ENCODE measurements around the gene ZNF726.
A peak's percentile ranks its signal among the peaks of the same experiment; 100 is the strongest.
"Not testable (repeated sequence)": the region's sequence is repeated elsewhere in the genome, so short reads cannot be mapped to it uniquely, and the experiment has no call there.

ZNF726 gene

DNA sequence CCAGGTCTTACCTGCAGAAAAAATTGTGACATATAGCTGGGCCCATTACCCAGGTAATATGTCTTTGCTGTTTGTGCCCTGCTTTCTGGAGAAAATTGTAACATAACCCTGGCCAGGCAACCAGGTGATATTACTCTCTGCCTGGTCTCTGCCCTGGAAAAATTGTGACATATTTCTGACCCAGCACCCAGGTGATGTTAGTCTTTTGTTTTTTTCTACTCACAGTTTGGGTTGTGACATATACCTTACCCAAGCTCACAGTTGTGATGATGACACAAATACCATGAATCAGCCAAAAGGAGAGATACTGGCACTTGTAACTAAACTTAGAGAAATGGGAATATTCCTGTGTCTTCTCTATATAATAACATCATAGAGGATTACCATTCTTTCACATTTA lies 6.5 kb upstream of the ZNF726 start:
- Mint-ChIP-seq H3K4me1 (no peaks in the 10 kb centered on the region), H3K27ac (no peak overlapping the region), H3K4me3 (no peak overlapping the region), H3K9me3 (peaks cover 30% of the 10 kb centered on the region), H3K36me3 (ENCODE audit: low read depth) (peaks cover under 1% of the 10 kb centered on the region), H3K27me3 (no peaks in the 10 kb centered on the region)
- DNase-seq (no peak), ATAC-seq (no peak)

- Mint-ChIP-seq H3K4me3 (no peak overlapping the region), H3K4me1 (peaks cover 2% of the 10 kb centered on the region), H3K27ac (no peak overlapping the region), H3K27me3 (no peaks in the 10 kb centered on the region), H3K9me3 (peaks cover 29% of the 10 kb centered on the region), H3K36me3 (ENCODE audit: low read depth) (peaks cover 5% of the 10 kb centered on the region)
- DNase-seq = no peak
- ATAC-seq = no peak
These were observed 5.5 kb upstream of the ZNF726 start for GRCh38 chr19:23909222-23909621.

DNA sequence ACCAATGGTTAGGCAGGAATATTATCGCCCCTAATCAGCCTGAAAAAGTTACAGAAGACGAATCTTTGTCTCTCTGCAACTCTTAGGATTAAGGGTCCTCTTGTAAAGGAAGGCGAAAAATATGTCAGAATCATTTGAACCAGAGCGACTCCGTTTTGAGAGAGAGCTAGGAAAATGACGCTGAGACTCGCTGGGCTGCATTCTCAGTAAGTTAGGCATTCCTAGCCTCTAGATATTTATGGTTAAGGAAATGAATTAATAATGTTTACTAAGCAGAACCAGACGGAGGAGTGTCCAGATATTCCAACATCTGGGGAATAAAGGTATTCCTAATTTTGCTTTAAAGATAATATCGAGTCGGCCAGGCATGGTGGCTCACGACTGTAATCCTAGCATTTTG lies 755 bp upstream of the ZNF726 start:
- no peak for ATAC-seq
- no peak for DNase-seq
- Mint-ChIP-seq H3K27me3 (no peaks in the 10 kb centered on the region), H3K4me3 (peak overlapping the region; percentile 92), H3K4me1 (peaks cover 22% of the 10 kb centered on the region), H3K9me3 (peaks cover 11% of the 10 kb centered on the region), H3K36me3 (ENCODE audit: low read depth) (peaks cover 27% of the 10 kb centered on the region), H3K27ac (no peak overlapping the region)

GRCh38 chr19:23916991-23917390 lies 2.3 kb downstream of the ZNF726 start:
- peaks cover 17% of the 10 kb centered on the region for H3K9me3 Mint-ChIP-seq

DNA sequence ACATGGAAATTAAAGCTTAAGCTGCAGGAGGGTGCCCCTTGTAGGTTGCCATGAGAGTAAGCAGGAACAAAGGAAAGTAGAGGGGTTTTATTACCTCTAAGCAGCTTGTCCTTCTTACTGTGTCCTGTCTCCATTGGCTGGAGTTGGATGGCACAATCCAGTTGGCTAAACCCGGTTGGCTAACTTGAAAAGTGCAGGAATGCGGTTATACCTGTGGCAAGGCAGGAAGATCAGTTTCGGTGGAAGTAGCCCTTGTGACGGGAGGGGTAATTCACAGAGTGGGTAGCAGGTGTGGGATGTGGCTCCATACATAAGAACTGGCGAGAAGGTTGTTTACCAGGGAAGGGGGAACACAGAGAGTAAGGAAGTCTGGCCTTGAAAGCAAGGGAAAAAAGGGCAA lies 3.2 kb downstream of the ZNF726 start:
- ATAC-seq (no peak), DNase-seq (no peak)
- peaks cover 61% of the 10 kb centered on the region for H3K36me3 Mint-ChIP-seq (ENCODE audit: low read depth)
- H3K4me1 Mint-ChIP-seq = peaks cover 22% of the 10 kb centered on the region
- H3K4me3 Mint-ChIP-seq = no peak overlapping the region
- H3K27ac Mint-ChIP-seq = no peak overlapping the region
- H3K27me3 Mint-ChIP-seq = no peaks in the 10 kb centered on the region
- H3K9me3 Mint-ChIP-seq = peaks cover 17% of the 10 kb centered on the region

More at GRCh38 chr19:23916991-23917390, 2.3 kb downstream of the ZNF726 start:
- H3K4me3 Mint-ChIP-seq = peak overlapping the region; percentile 11
- no peak overlapping the region for H3K27ac Mint-ChIP-seq
- no peak for ATAC-seq
- no peaks in the 10 kb centered on the region for H3K27me3 Mint-ChIP-seq
- H3K36me3 Mint-ChIP-seq (ENCODE audit: low read depth) = peaks cover 54% of the 10 kb centered on the region
- no peak for DNase-seq
- peaks cover 22% of the 10 kb centered on the region for H3K4me1 Mint-ChIP-seq

GRCh38 chr19:23925285-23925684 lies 10.6 kb downstream of the ZNF726 start:
- H3K27ac Mint-ChIP-seq = no peak overlapping the region
- no peaks in the 10 kb centered on the region for H3K27me3 Mint-ChIP-seq
- H3K36me3 Mint-ChIP-seq (ENCODE audit: low read depth) = peaks cover 71% of the 10 kb centered on the region
- H3K4me1 Mint-ChIP-seq = no peaks in the 10 kb centered on the region
- H3K4me3 Mint-ChIP-seq = no peak overlapping the region
- peaks cover 30% of the 10 kb centered on the region for H3K9me3 Mint-ChIP-seq
- ATAC-seq (no peak), DNase-seq (no peak)

GRCh38 chr19:23932878-23933277 lies 18.2 kb downstream of the ZNF726 start:
- Mint-ChIP-seq H3K27ac (no peak overlapping the region), H3K4me3 (no peak overlapping the region), H3K4me1 (no peaks in the 10 kb centered on the region), H3K36me3 (ENCODE audit: low read depth) (peaks cover 58% of the 10 kb centered on the region), H3K9me3 (peaks cover 66% of the 10 kb centered on the region), H3K27me3 (no peaks in the 10 kb centered on the region)
- ATAC-seq (no peak), DNase-seq (no peak)

DNA sequence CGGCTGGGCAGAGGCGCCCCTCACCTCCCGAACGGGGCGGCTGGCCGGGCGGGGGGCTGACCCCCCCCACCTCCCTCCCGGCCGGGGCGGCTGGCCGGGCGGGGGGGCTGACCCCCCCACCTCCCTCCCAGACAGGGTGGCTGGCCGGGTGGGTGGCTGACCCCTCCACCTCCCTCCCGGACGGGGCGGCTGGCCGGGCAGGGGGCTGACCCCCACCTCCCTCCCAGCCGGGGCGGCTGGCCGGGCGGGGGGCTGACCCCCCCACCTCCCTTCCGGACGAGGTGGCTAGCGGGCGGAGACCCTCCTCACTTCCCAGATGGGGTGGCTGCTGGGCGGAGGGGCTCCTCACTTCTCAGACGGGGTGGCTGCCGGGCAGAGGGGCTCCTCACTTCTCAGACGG lies 22.3 kb downstream of the ZNF726 start:
- not testable (repeated sequence) for H3K27ac Mint-ChIP-seq, H3K27me3 Mint-ChIP-seq, ATAC-seq, H3K4me1 Mint-ChIP-seq, DNase-seq, H3K4me3 Mint-ChIP-seq
- Mint-ChIP-seq H3K36me3 (ENCODE audit: low read depth) (peaks cover 54% of the 10 kb centered on the region), H3K9me3 (peaks cover 73% of the 10 kb centered on the region)

GRCh38 chr19:23943411-23943810 lies 28.7 kb downstream of the ZNF726 start:
- Mint-ChIP-seq H3K9me3 (peaks cover 71% of the 10 kb centered on the region), H3K27me3 (no peaks in the 10 kb centered on the region), H3K27ac (no peak overlapping the region), H3K4me1 (peaks cover 10% of the 10 kb centered on the region), H3K36me3 (ENCODE audit: low read depth) (peaks cover 72% of the 10 kb centered on the region), H3K4me3 (no peak overlapping the region)
- DNase-seq (no peak), ATAC-seq (no peak)

DNA sequence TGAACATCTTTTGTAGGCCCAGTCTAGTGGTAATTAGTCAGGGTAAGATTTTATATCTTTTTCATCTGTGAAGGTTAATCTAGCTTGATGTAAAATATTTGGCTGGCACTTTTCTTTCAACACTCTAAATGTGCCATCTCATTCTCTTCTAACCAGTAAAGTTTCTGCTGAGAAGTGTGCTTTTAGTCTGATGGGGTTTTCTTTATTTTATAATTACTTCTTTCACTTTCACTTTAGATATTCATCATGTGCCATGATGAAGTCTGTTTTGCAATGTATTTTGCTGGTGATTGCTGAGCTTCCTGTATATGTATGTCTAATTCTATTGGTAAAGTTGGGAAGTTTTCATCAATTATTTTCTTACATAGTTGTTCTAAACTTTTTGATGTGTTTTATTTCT lies 31.9 kb downstream of the ZNF726 start:
- H3K27ac Mint-ChIP-seq = no peak overlapping the region
- DNase-seq = no peak
- no peak for ATAC-seq
- no peak overlapping the region for H3K4me3 Mint-ChIP-seq
- H3K36me3 Mint-ChIP-seq (ENCODE audit: low read depth) = peaks cover 56% of the 10 kb centered on the region
- peaks cover 56% of the 10 kb centered on the region for H3K9me3 Mint-ChIP-seq
- no peaks in the 10 kb centered on the region for H3K27me3 Mint-ChIP-seq
- H3K4me1 Mint-ChIP-seq = peaks cover 10% of the 10 kb centered on the region

- Mint-ChIP-seq H3K4me3 (no peak overlapping the region), H3K27ac (no peak overlapping the region), H3K4me1 (peaks cover 10% of the 10 kb centered on the region), H3K36me3 (ENCODE audit: low read depth) (peaks cover 34% of the 10 kb centered on the region), H3K27me3 (no peaks in the 10 kb centered on the region), H3K9me3 (peaks cover 38% of the 10 kb centered on the region)
- ATAC-seq = no peak
- DNase-seq = no peak
These were observed 34.9 kb downstream of the ZNF726 start for GRCh38 chr19:23949611-23950010.

GRCh38 chr19:23956051-23956450 lies 41.4 kb downstream of the ZNF726 start:
- Mint-ChIP-seq H3K9me3 (peaks cover 6% of the 10 kb centered on the region), H3K27ac (no peak overlapping the region), H3K27me3 (no peaks in the 10 kb centered on the region), H3K4me3 (no peak overlapping the region), H3K36me3 (ENCODE audit: low read depth) (no peaks in the 10 kb centered on the region), H3K4me1 (no peaks in the 10 kb centered on the region)
- ATAC-seq (no peak), DNase-seq (no peak)

- Mint-ChIP-seq H3K9me3 (peaks cover 8% of the 10 kb centered on the region), H3K27me3 (no peaks in the 10 kb centered on the region), H3K36me3 (ENCODE audit: low read depth) (no peaks in the 10 kb centered on the region), H3K4me1 (no peaks in the 10 kb centered on the region), H3K27ac (no peak overlapping the region), H3K4me3 (no peak overlapping the region)
- ATAC-seq (no peak), DNase-seq (no peak)
These were observed 43.1 kb downstream of the ZNF726 start for GRCh38 chr19:23957660-23958281.

DNA sequence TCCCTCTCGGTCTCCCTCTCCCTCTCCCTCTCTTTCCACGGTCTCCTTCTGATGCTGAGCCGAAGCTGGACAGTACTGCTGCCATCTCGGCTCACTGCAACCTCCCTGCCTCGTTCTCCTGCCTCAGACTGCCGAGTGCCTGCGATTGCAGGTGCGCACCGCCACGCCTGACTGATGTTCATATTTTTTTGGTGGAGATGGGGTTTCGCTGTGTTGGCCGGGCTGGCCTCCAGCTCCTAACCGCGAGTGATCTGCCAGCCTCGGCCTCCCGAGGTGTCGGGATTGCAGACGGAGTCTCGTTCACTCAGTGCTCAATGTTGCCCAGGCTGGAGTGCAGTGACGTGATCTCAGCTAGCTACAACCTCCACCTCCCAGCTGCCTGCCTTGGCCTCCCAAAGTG lies 48.7 kb downstream of the ZNF726 start:
- not testable (repeated sequence) for H3K4me3 Mint-ChIP-seq; H3K36me3 Mint-ChIP-seq (ENCODE audit: low read depth); H3K27ac Mint-ChIP-seq; ATAC-seq; H3K4me1 Mint-ChIP-seq; DNase-seq; H3K27me3 Mint-ChIP-seq
- peaks cover 13% of the 10 kb centered on the region for H3K9me3 Mint-ChIP-seq

GRCh38 chr19:23963881-23964280 lies 49.2 kb downstream of the ZNF726 start:
- not testable (repeated sequence) for H3K36me3 Mint-ChIP-seq (ENCODE audit: low read depth); ATAC-seq; H3K27ac Mint-ChIP-seq; H3K27me3 Mint-ChIP-seq; H3K4me1 Mint-ChIP-seq; H3K4me3 Mint-ChIP-seq; DNase-seq
- peaks cover 13% of the 10 kb centered on the region for H3K9me3 Mint-ChIP-seq

- peaks cover 13% of the 10 kb centered on the region for H3K9me3 Mint-ChIP-seq
- H3K4me3 Mint-ChIP-seq = not testable (repeated sequence)
These were observed 49.6 kb downstream of the ZNF726 start for GRCh38 chr19:23964334-23964733.

More at GRCh38 chr19:23964334-23964733, 49.6 kb downstream of the ZNF726 start:
- not testable (repeated sequence) for ATAC-seq; H3K4me1 Mint-ChIP-seq; H3K36me3 Mint-ChIP-seq (ENCODE audit: low read depth); H3K27me3 Mint-ChIP-seq; DNase-seq; H3K27ac Mint-ChIP-seq
